H1 (cell line): ENCODE results near the gene PLCL1. TPM values are rescaled to one million over a fixed set of nuclear protein-coding genes. Genes with fewer than 3 reads are reported as not detected.

Experiments
- CTCF ChIA-PET: fragments of 300-600 bp; sonication (Branson Sonifier 250); formaldehyde crosslinking; loops from one replicate; lab custom pipeline; 2021; ENCODE audit not compliant: partially characterized antibody; lab: Charles Lee
- POLR2A ChIA-PET: fragments of 300-600 bp; sonication (Branson Sonifier 250); formaldehyde crosslinking; loops from one replicate; lab custom pipeline; 2021; ENCODE audit warnings: inconsistent platforms; ENCODE audit not compliant: partially characterized antibody; lab: Charles Lee
- DNase-seq, 2 experiments: peaks; one replicate each; pipeline versions ENCODE4 v3.0.0 to v3.0.0-alpha.2; 2010 to 2022; ENCODE audit warnings: low spot score in 2 of 2, low read depth in 1 of 2, mixed read lengths in 1 of 2
- FAIRE-seq: peaks from 2 replicates; lab custom pipeline; 2011; peaks lifted over from hg19 to GRCh38; lab: Jason Lieb, UNC
- H2AFZ ChIP-seq: 2 replicates; pipeline ENCODE4 v1.8.1; 2012; ENCODE audit warnings: low read length, inconsistent platforms
- H2AK5ac ChIP-seq: 2 replicates; pipeline ENCODE4 v1.6.1; 2013; ENCODE audit warnings: low read depth, low read length
- H2BK120ac ChIP-seq: replicated peaks from 2 replicates; pipeline ENCODE3; 2013; ENCODE audit warnings: low read depth, low read length, inconsistent platforms
- H2BK12ac ChIP-seq: 2 replicates; pipeline ENCODE4 v1.6.1; 2013; ENCODE audit warnings: low read depth, low read length
- H2BK15ac ChIP-seq: 2 replicates; pipeline ENCODE4 v1.6.1; 2013; ENCODE audit warnings: low read length
- H2BK20ac ChIP-seq: 2 replicates; pipeline ENCODE4 v1.6.1; 2013; ENCODE audit warnings: low read length
- H2BK5ac ChIP-seq: 2 replicates; pipeline ENCODE4 v1.6.1; 2013; ENCODE audit warnings: low read depth, low read length
- H3K14ac ChIP-seq: 2 replicates; pipeline ENCODE4 v1.6.1; 2013; ENCODE audit warnings: inconsistent platforms; ENCODE audit not compliant: insufficient read length
- H3K18ac ChIP-seq: 2 replicates; pipeline ENCODE4 v1.6.1; 2013; ENCODE audit warnings: low read length; ENCODE audit errors: extremely low read depth
- H3K23ac ChIP-seq: 2 replicates; pipeline ENCODE4 v1.6.1; 2013; ENCODE audit warnings: inconsistent platforms; ENCODE audit not compliant: insufficient read length
- H3K23me2 ChIP-seq: 2 replicates; pipeline ENCODE4 v1.6.1; 2013; ENCODE audit warnings: low read depth, low read length
- H3K27ac ChIP-seq: 2 replicates; pipeline ENCODE4 v1.6.1; 2011; ENCODE audit warnings: low read depth, low read length, inconsistent platforms
- H3K27me3 ChIP-seq, 4 experiments: replicated peaks in 1 of 4; 1 replicate in 1 of 4; 2 replicates in 3 of 4; pipeline versions ENCODE4 v1.6.1 to v1.8.1; 2011 to 2013; ENCODE audit warnings: low read length in 3 of 4, mild to moderate bottlenecking in 3 of 4, inconsistent platforms in 2 of 4, mixed read lengths in 2 of 4, moderate library complexity in 1 of 4; ENCODE audit not compliant: control insufficient read depth in 3 of 4, insufficient read depth in 3 of 4; ENCODE audit errors: extremely low read depth in 1 of 4
- H3K36me3 ChIP-seq, 4 experiments: 2 replicates each; pipeline versions ENCODE4 v1.6.1 to v1.8.1; 2011 to 2013; ENCODE audit warnings: mild to moderate bottlenecking in 4 of 4, low read length in 3 of 4, moderate library complexity in 2 of 4, control low read depth in 1 of 4, inconsistent platforms in 1 of 4; ENCODE audit not compliant: insufficient read depth in 4 of 4, control insufficient read depth in 2 of 4
- H3K4ac ChIP-seq: replicated peaks from 2 replicates; pipeline ENCODE3; 2013; ENCODE audit warnings: low read length, low read depth, mixed read lengths, inconsistent platforms; ENCODE audit not compliant: insufficient read length
- H3K4me1 ChIP-seq, 4 experiments: replicated peaks in 1 of 4; 1 replicate in 1 of 4; 2 replicates in 3 of 4; pipeline versions ENCODE4 v1.6.1 to v1.8.1; 2011 to 2013; ENCODE audit warnings: low read length in 3 of 4, inconsistent platforms in 2 of 4, mixed read lengths in 1 of 4; ENCODE audit not compliant: insufficient read depth in 4 of 4, control insufficient read depth in 3 of 4
- H3K4me2 ChIP-seq, 2 experiments: 2 replicates each; pipeline versions ENCODE4 v1.6.1 to v1.8.1; 2011 to 2013; ENCODE audit warnings: low read depth in 2 of 2, low read length in 2 of 2, control low read depth in 1 of 2, inconsistent platforms in 1 of 2, mild to moderate bottlenecking in 1 of 2; ENCODE audit not compliant: insufficient read depth in 1 of 2
- H3K4me3 ChIP-seq, 4 experiments: fragments of 200-600, 300-600 bp in 1 of 4; sonication (generic), shearing (Covaris generic), sonication (Bioruptor Twin) in 1 of 4; 2 replicates each; pipeline versions ENCODE4 v1.5.1 to v1.8.1; 2011 to 2016; ENCODE audit warnings: low read length in 4 of 4, low read depth in 3 of 4, control low read depth in 2 of 4, inconsistent platforms in 2 of 4, mild to moderate bottlenecking in 2 of 4, mixed read lengths in 1 of 4, moderate library complexity in 1 of 4; ENCODE audit not compliant: insufficient read depth in 2 of 4; ENCODE audit errors: extremely low read depth in 1 of 4
- H3K56ac ChIP-seq: replicated peaks from 2 replicates; pipeline ENCODE3; 2013; ENCODE audit warnings: low read depth, mild to moderate bottlenecking, mixed read lengths, low read length, inconsistent platforms; ENCODE audit not compliant: insufficient read length
- H3K79me1 ChIP-seq: 2 replicates; pipeline ENCODE4 v1.6.1; 2013; ENCODE audit warnings: low read depth, low read length, control low read depth
- H3K79me2 ChIP-seq, 2 experiments: 2 replicates each; pipeline versions ENCODE4 v1.6.1 to v1.8.1; 2012 to 2013; ENCODE audit warnings: low read length in 2 of 2, mild to moderate bottlenecking in 2 of 2, inconsistent platforms in 1 of 2; ENCODE audit not compliant: insufficient read depth in 2 of 2, control insufficient read depth in 1 of 2
- H3K9ac ChIP-seq, 4 experiments: replicated peaks in 1 of 4; 1 replicate in 1 of 4; 2 replicates in 3 of 4; pipeline versions ENCODE4 v1.6.1 to v1.8.1; 2011 to 2013; ENCODE audit warnings: low read depth in 3 of 4, low read length in 3 of 4, control low read depth in 2 of 4, mild to moderate bottlenecking in 2 of 4, moderate library complexity in 2 of 4, inconsistent platforms in 1 of 4; ENCODE audit errors: extremely low read depth in 1 of 4
- H3K9me3 ChIP-seq, 2 experiments: 2 replicates each; pipeline versions ENCODE4 v1.6.1 to v1.8.1; 2012 to 2013; ENCODE audit warnings: mild to moderate bottlenecking in 2 of 2, moderate library complexity in 2 of 2, control low read depth in 1 of 2, inconsistent platforms in 1 of 2, low read depth in 1 of 2, low read length in 1 of 2, mixed read lengths in 1 of 2; ENCODE audit not compliant: insufficient read depth in 2 of 2
- H4K20me1 ChIP-seq, 2 experiments: replicated peaks in 1 of 2; 2 replicates each; pipeline versions ENCODE3 to v1.8.1; 2011 to 2013; ENCODE audit warnings: inconsistent platforms in 2 of 2, low read length in 2 of 2, mild to moderate bottlenecking in 1 of 2; ENCODE audit not compliant: insufficient read depth in 2 of 2, control insufficient read depth in 1 of 2
- H4K5ac ChIP-seq: 2 replicates; pipeline ENCODE4 v1.6.1; 2013; ENCODE audit warnings: low read length, low read depth, mixed read lengths, inconsistent platforms; ENCODE audit not compliant: insufficient read length
- H4K8ac ChIP-seq: 2 replicates; pipeline ENCODE4 v1.8.0; 2013; ENCODE audit warnings: mild to moderate bottlenecking, moderate library complexity, low read length, inconsistent platforms; ENCODE audit not compliant: insufficient read depth; ENCODE audit errors: extremely low read depth
- H4K91ac ChIP-seq: replicated peaks from 2 replicates; pipeline ENCODE3; 2013; ENCODE audit warnings: low read length, mixed read lengths, inconsistent platforms; ENCODE audit not compliant: insufficient read length
- CTBP2 ChIP-seq: IDR thresholded peaks from 2 replicates; pipeline ENCODE4 v1.7.0; 2011; ENCODE audit warnings: borderline replicate concordance, mild to moderate bottlenecking, moderate library complexity, mixed read lengths, low read length; ENCODE audit not compliant: insufficient read depth, insufficient read length
- CTCF ChIP-seq, 3 experiments: IDR thresholded peaks; 1 replicate in 2 of 3; 2 replicates in 1 of 3; pipeline versions ENCODE4 v1.5.1 to v1.6.1; 2011; ENCODE audit warnings: low read length in 3 of 3, mild to moderate bottlenecking in 3 of 3, inconsistent platforms in 2 of 3, low read depth in 1 of 3, moderate library complexity in 1 of 3; ENCODE audit not compliant: insufficient read depth in 1 of 3; ENCODE audit errors: control extremely low read depth in 1 of 3
- E2F6 ChIP-seq: IDR thresholded peaks from 2 replicates; pipeline ENCODE4 v1.6.1; 2012; ENCODE audit warnings: inconsistent platforms
- SAP30 ChIP-seq: fragments of 300-600 bp; sonication (generic); IDR thresholded peaks from 2 replicates; pipeline ENCODE4 v1.7.1; 2012; ENCODE audit warnings: low read length, moderate library complexity, mild to moderate bottlenecking, inconsistent platforms; ENCODE audit not compliant: insufficient read depth, insufficient replicate concordance
- SIN3A ChIP-seq, 2 experiments: IDR thresholded peaks in 1 of 2; conservative IDR thresholded peaks in 1 of 2; 2 replicates each; pipeline ENCODE4 v1.6.1; 2011 to 2012; ENCODE audit warnings: low read length in 2 of 2, improper control_type of control experiment in 1 of 2, low read depth in 1 of 2, mild to moderate bottlenecking in 1 of 2
- WGBS, 2 experiments: shearing (Covaris generic) in 1 of 2; methylation state at CpG; one replicate each; pipeline versions ENCODE4 v1.1.6 to v1.1.7; 2013 to 2015; ENCODE audit warnings: low lambda C conversion rate in 2 of 2, mixed read lengths in 2 of 2, inconsistent platforms in 1 of 2, low coverage in 1 of 2, missing lambda C conversion rate in 1 of 2; ENCODE audit not compliant: insufficient replicate concordance in 2 of 2, insufficient coverage in 1 of 2, insufficient read length in 1 of 2; ENCODE audit errors: extremely low coverage in 1 of 2, missing lambda C conversion rate in 1 of 2; 5-methylcytosine and 5-hydroxymethylcytosine counted together
- polyA plus RNA-seq, 7 experiments: library from polyadenylated mRNA; depleted of rRNA in 3 of 7; stranded (reverse) in 5 of 7; unstranded in 2 of 7; fragments of >200 nt in 5 of 7; fragments of 200-250 nt in 2 of 7; gene quantifications; 1 replicate in 5 of 7; 2 replicates in 1 of 7; 4 replicates in 1 of 7; pipeline versions ENCODE4 v1.2.1 to v1.2.3, GENCODE V29; 2011 to 2013; ENCODE audit warnings: missing spikeins in 2 of 7, mixed read lengths in 2 of 7
- total RNA-seq: library from RNA; stranded (reverse); fragmentation: NEBNext Ultra II Directional; extraction: Animal tissue kit (Norgen Biotek cat#: 25700); gene quantifications from 2 replicates; pipeline ENCODE4 v1.2.1, GENCODE V29; 2021

Gene PLCL1
- total and polyA plus RNA-seq, 2 of the 8 experiments (the other 6 are each of a cell fraction or from before 2014, with no cell fraction given) = not detected

- Histone ChIP-seq H3K18ac (no peak overlapping the region), H2AK5ac (no peak overlapping the region), H2AFZ (no peak overlapping the region), H2BK120ac (no peak overlapping the region), H4K8ac (no peak overlapping the region), H3K4ac (no peak overlapping the region), H2BK5ac (no peak overlapping the region), H3K23ac (no peak overlapping the region), H2BK12ac (no peak overlapping the region), H4K20me1 (no peaks in the 10 kb centered on the region), H2BK20ac (no peak overlapping the region), H3K27me3 (no peaks in the 10 kb centered on the region), H2BK15ac (no peak overlapping the region), H3K4me1 (peaks cover 0 to 2% (median 0%) of the 10 kb centered on the region in 4 experiments; a peak in 3 of 7 replicates), H3K4me3 (no peak overlapping the region), H4K5ac (no peak overlapping the region), H3K23me2 (no peaks in the 10 kb centered on the region), H3K4me2 (no peak overlapping the region), H3K79me2 (no peaks in the 10 kb centered on the region)
- WGBS, 2 experiments = 83% methylated on average over 2 of the region's 2 CpGs; no CpG with 5 or more reads in 1 of the 2 experiments
- DNase-seq = no peak
- ChIA-PET POLR2A (no interaction called here), CTCF (interaction anchor here (1.0 to 3.7 kb wide), 2 partner anchors 14 to 196 kb away, joined by 3 to 24 read pairs; no protein-coding TSS in a partner anchor)
- TF ChIP-seq CTBP2 (no peak), SIN3A (conservative IDR thresholded peaks at IDR 0.05 in 1 of 2, IDR thresholded peaks at IDR 0.05 in 1 of 2; ENCODE audit: low read depth in 1 of 2, low read length in 2 of 2) (no peak), CTCF (IDR thresholded peaks at IDR 0.05; ENCODE audit: control extremely low read depth in 1 of 3, insufficient read depth in 1 of 3, low read depth in 1 of 3, low read length in 3 of 3) (no peak), E2F6 (no peak), SAP30 (no peak)
- TF ChIP-seq, all 59 proteins: peak for 0
- no peak overlapping the region for H4K91ac ChIP-seq
- no peak overlapping the region for H3K56ac ChIP-seq
- no peak overlapping the region for H3K9ac ChIP-seq
- H3K14ac ChIP-seq = no peak overlapping the region
- H3K36me3 ChIP-seq = no peaks in the 10 kb centered on the region
- H3K27ac ChIP-seq = no peak overlapping the region
- H3K79me1 ChIP-seq = no peaks in the 10 kb centered on the region
- no peak for FAIRE-seq
- H3K9me3 ChIP-seq = no peaks in the 10 kb centered on the region
These were observed 308.9 kb downstream of the PLCL1 start for GRCh38 chr2:198113316-198113715.
